ENCODE results near the gene CHIT1.

Gene CHIT1

GRCh38 chr1:203173566-203173965 is 55.9 kb downstream of the CHIT1 start:
- no peak for DNase-seq

GRCh38 chr1:203173011-203173555 is 56.4 kb downstream of the CHIT1 start:
- no peak for DNase-seq

DNA sequence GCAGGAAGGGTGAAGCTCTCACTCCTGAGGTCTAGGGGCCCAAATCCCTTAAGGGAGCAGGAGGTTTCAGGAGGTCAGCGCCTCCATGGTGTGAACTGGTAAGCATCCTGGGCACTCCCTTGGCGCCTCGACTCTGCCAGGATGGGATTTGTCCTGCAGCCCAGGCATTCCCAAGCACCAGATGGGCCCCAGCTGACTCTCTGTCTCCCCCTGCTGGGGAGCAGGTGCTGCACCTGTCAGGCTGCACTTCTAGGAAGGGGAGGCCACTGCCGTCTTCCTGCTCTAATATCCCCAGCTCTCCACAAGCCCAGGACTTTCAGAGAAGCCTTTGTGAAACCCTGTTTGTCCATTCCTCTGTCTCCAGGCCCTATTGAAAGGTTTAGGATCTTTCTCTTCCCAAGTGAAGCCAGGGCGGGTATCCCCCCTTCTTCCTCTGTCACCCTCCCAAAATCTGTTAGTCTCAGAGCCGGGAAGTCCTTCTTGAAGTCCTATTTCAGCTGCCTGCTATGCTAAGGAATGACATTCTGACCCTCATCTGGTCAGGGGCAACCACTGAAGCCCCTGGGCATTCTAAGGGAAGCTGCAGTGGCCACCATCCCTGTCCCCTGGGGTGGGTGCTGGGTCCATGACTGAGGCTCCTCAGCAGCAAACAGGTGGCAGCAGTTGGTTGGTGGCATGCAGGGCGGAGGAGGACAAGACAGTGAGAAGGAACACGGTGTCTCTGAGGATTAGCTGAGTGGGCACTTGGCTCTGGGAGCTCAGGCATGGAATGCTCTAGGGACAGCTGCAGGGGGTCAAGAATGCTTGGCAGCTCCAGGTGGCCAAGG is 57.1 kb downstream of the CHIT1 start:
- peak; percentile 64 to 67 for DNase-seq

DNA sequence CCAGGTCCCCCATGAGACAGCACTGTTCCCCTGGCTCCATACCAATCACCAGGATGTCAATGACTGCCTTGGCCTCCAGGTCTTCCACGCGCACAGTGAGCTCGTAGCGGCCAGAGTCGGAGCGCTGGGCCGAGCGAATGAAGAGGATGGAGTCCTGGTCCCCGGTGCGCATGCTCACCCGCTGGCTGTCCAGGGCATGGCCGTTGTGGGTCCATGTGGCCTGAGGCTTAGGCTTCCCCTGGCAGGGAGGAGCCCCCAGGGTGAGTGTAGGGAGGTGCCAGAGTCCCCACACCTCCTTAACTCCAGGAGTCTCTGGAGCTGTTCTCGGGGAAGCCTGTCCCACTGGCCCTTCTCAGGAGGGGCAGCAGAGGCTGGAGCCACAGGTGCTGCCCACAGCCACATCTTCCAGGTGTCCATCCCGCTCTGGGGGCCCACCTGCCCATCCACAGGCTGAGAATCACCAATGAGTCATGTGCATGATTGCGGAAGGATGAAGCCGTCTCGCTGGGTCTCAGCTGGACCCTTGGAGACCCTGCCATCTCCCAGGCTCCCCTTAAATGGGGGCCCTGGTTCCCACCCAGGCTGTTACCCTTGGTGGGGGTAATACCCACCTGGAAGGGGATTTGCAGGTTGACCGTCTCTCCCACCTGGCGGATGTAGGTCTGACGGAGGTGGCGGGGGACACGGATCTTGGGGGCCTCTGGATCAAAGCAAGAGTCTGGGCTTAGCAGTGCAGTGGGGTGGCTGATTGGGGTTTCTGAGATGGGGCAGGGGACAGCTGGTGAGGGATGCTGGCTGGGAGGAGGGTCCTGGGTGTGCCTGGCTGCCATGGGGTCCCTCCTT is 57.9 kb downstream of the CHIT1 start:
- no peak for DNase-seq

DNA sequence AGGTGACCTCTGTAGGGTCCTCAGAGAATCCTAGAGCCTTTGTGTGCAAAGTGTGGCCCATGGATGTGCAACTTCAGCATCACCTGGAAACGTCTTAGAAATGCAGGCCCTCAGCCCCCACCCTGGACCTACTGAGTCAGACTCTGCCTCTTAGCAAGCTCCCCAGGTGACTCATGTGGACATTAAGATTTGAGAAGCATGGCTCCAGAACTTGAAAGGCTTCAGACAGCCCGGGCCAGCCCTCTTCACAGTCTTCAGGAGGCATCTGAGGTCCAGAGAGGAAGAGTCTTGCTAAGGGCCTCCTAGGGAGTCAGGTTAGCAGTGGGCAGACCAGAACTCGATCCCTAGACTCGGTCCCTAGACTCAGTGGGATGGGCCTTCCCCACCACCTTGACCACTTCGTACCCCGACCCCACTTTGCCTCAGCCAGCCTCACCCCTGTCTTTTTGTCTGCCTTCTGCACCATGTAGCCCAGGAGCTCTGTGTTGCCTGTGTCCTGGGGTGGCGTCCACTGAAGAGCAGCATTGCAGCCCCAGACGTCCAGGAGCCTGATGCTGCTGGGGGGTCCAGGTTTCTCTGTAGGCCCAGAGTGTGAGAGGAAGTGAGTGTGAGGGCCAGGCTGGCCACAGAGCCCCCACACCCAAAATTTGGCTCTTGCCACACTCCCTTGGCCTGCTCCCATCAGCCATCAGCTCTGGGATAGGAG is 58.7 kb downstream of the CHIT1 start:
- no peak for DNase-seq

GRCh38 chr1:203169770-203170520 is 59.5 kb downstream of the CHIT1 start:
- DNase-seq: no peak

GRCh38 chr1:203168991-203169390 is 60.5 kb downstream of the CHIT1 start:
- DNase-seq: no peak

DNA sequence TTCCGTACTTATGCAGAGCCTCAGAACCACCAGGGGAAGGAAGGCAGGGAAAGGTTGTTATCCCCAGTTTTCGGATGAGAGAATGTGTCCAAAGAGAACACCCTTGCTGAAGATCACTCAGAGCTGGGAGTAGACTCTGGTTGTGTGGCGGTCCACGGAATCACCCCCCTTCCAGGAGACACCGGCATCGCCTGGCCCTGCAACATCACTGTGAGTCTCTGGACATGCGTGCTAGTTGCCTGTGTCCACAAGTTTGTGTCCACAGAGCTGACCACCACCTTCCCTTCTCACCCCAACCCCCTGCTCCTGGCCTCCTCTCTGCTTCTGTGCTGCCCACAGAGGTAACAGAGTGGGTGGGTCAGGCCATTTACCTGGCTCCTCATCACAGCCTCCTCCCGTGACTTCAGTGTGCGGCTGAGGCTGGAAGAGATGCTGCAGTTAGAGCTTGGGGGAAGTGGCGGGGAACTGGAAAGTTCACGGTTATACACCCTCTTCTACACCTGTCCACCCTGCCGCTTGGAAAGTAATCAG is 61.2 kb downstream of the CHIT1 start:
- DNase-seq: no peak

DNA sequence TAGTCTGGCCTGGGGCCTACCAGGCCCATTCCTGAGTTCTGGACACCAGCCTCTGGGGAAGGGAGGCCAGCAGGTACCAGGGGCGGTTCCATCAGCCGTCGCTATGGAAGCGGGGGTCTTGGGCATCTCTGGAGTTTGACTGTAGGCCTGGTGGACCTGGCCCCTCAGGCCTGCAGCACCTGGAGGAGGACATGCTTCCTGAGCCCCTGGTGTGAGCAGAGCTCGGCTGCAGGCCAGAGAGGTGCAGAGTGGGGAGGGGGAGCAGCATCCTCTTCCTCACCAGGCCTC is 61.6 kb downstream of the CHIT1 start:
- no peak for DNase-seq

- DNase-seq: no peak
These were observed 62.2 kb downstream of the CHIT1 start for GRCh38 chr1:203167026-203167912.

- no peak for DNase-seq
These were observed 63.1 kb downstream of the CHIT1 start for GRCh38 chr1:203166192-203166940.

All from activated T-cell treated with anti-CD3 and anti-CD28 coated beads, Interleukin-2, amount 50 U/mL, for 48 hours (primary cell).